Natural killer cell (primary cell): ENCODE data around the gene MPRIP. TPM values are rescaled to one million over a fixed set of nuclear protein-coding genes. Genes with fewer than 3 reads are reported as not detected.

ENCODE experiments used
- ATAC-seq, 3 donors: fragments of 150-1000 bp in 2 of 3; fragments of 200-7000 bp in 1 of 3; cut with Tn5 transposase; 1 replicate in 1 of 3; 2 replicates in 2 of 3; pipeline ENCODE4 v1.10.0; 2021; ENCODE audit warnings: mild to moderate bottlenecking in 2 of 3, moderate library complexity in 2 of 3
- DNase-seq, 2 donors: peaks; one replicate each; pipeline versions ENCODE4 v3.0.0 to v3.0.0-alpha.2; 2013 to 2021; ENCODE audit warnings: mixed read lengths in 1 of 2
- H3K27ac ChIP-seq: one replicate; pipeline ENCODE4 v1.5.1; 2013; ENCODE audit warnings: mild to moderate bottlenecking, low read length
- H3K27me3 ChIP-seq: one replicate; pipeline ENCODE4 v1.6.1; 2013; ENCODE audit warnings: low read length; ENCODE audit not compliant: control insufficient read depth, insufficient read depth
- H3K36me3 ChIP-seq: one replicate; pipeline ENCODE4 v1.6.1; 2013; ENCODE audit warnings: low read length; ENCODE audit not compliant: control insufficient read depth, insufficient read depth
- H3K4me1 ChIP-seq: one replicate; pipeline ENCODE4 v1.6.1; 2013; ENCODE audit warnings: low read length; ENCODE audit not compliant: control insufficient read depth, insufficient read depth
- H3K4me3 ChIP-seq: one replicate; pipeline ENCODE4 v1.5.1; 2013; ENCODE audit warnings: low read length
- H3K9me3 ChIP-seq: one replicate; pipeline ENCODE4 v1.6.1; 2013; ENCODE audit warnings: low read length; ENCODE audit not compliant: control insufficient read depth, insufficient read depth
- H3K27ac Mint-ChIP-seq, 2 donors: one replicate each; pipeline ENCODE4 v1.8.0; 2022; ENCODE audit warnings: mild to moderate bottlenecking in 2 of 2, mixed read lengths in 2 of 2, moderate library complexity in 1 of 2
- H3K27me3 Mint-ChIP-seq, 2 donors: one replicate each; pipeline ENCODE4 v1.8.0; 2022; ENCODE audit warnings: low read depth in 2 of 2, mixed read lengths in 2 of 2
- H3K36me3 Mint-ChIP-seq: one replicate; pipeline ENCODE4 v1.8.0; 2022; ENCODE audit warnings: mixed read lengths
- H3K4me1 Mint-ChIP-seq, 2 donors: one replicate each; pipeline ENCODE4 v1.8.0; 2022; ENCODE audit warnings: mixed read lengths in 2 of 2
- H3K4me3 Mint-ChIP-seq: one replicate; pipeline ENCODE4 v1.8.0; 2022; ENCODE audit warnings: mild to moderate bottlenecking, moderate library complexity, mixed read lengths
- H3K9me3 Mint-ChIP-seq, 2 donors: one replicate each; pipeline ENCODE4 v1.8.0; 2022; ENCODE audit warnings: mixed read lengths in 2 of 2
- CTCF ChIP-seq: fragments of 200-600 bp; IDR thresholded peaks from one replicate; pipeline ENCODE4 v1.8.0; 2022; ENCODE audit warnings: antibody characterized with exemption
- WGBS: methylation state at CpG from one replicate; pipeline ENCODE4 v1.1.7; 2013; ENCODE audit warnings: missing lambda C conversion rate; ENCODE audit not compliant: insufficient coverage; 5-methylcytosine and 5-hydroxymethylcytosine counted together
- intact Hi-C: fragments of 100-400 bp; cut with micrococcal nuclease; formaldehyde crosslinking; loops from one replicate; pipeline ENCODE4 v1.14.2; 2022
- total RNA-seq, 4 donors: library from RNA; stranded (reverse); fragments of 120-200 nt in 1 of 4; gene quantifications; one replicate each; pipeline versions ENCODE4 v1.2.3 to v1.2.4, GENCODE V29; 2013 to 2022

MPRIP gene
- total RNA-seq, 3 donors from 2014 or later (not counting 1 experiment from before 2014, with no cell fraction given), result 225 to 272 (median 229) TPM

- no peaks in the 10 kb centered on the region for H3K36me3 Mint-ChIP-seq
- Histone ChIP-seq H3K27ac (no peak overlapping the region), H3K4me1 (peaks cover 21% of the 10 kb centered on the region), H3K9me3 (no peaks in the 10 kb centered on the region), H3K4me3 (no peak overlapping the region), H3K36me3 (peaks cover 10% of the 10 kb centered on the region), H3K27me3 (no peaks in the 10 kb centered on the region)
- no peaks in the 10 kb centered on the region for H3K9me3 Mint-ChIP-seq
- DNase-seq (no peak), ATAC-seq (no peak)
- WGBS, result 92% methylated on average over 5 of the region's 6 CpGs
- TF ChIP-seq CTCF, result no peak
- intact Hi-C loops, result no loop called here
- no peak overlapping the region for H3K4me3 Mint-ChIP-seq
- no peak overlapping the region for H3K27ac Mint-ChIP-seq
- peaks cover 34 to 38% of the 10 kb centered on the region in 2 donors for H3K4me1 Mint-ChIP-seq
- no peaks in the 10 kb centered on the region for H3K27me3 Mint-ChIP-seq
Observed at GRCh38 chr17:17084941-17085340, 42.7 kb downstream of the MPRIP start.

- H3K36me3 ChIP-seq, result peaks cover 15% of the 10 kb centered on the region
- H3K4me3 ChIP-seq, result no peak overlapping the region
- H3K27ac Mint-ChIP-seq, result no peak overlapping the region
- H3K9me3 ChIP-seq, result no peaks in the 10 kb centered on the region
- no peaks in the 10 kb centered on the region for H3K27me3 Mint-ChIP-seq
- no peak overlapping the region for H3K27ac ChIP-seq
- peaks cover 31 to 32% of the 10 kb centered on the region in 2 donors for H3K4me1 Mint-ChIP-seq
- WGBS, result 96% methylated on average over 6 of the region's 6 CpGs
- intact Hi-C loops, result no loop called here
- DNase-seq, result no peak
- peaks cover 24% of the 10 kb centered on the region for H3K4me1 ChIP-seq
- H3K9me3 Mint-ChIP-seq, result no peaks in the 10 kb centered on the region
- no peak for TF ChIP-seq CTCF
- H3K36me3 Mint-ChIP-seq, result no peaks in the 10 kb centered on the region
- H3K27me3 ChIP-seq, result no peaks in the 10 kb centered on the region
- no peak overlapping the region for H3K4me3 Mint-ChIP-seq
- ATAC-seq, result no peak
Observed at GRCh38 chr17:17086585-17086984, 44.3 kb downstream of the MPRIP start.

GRCh38 chr17:17087424-17088015, 45.3 kb downstream of the MPRIP start:
- H3K27ac Mint-ChIP-seq, result peak overlapping the region; percentile 72 to 82
- no peak overlapping the region for H3K4me3 Mint-ChIP-seq
- H3K4me1 ChIP-seq, result peaks cover 24% of the 10 kb centered on the region
- peaks cover 15% of the 10 kb centered on the region for H3K36me3 ChIP-seq
- ATAC-seq (no peak), DNase-seq (no peak)
- H3K4me3 ChIP-seq, result no peak overlapping the region
- no peaks in the 10 kb centered on the region for H3K36me3 Mint-ChIP-seq
- no peak for TF ChIP-seq CTCF
- intact Hi-C loops, result no loop called here
- no peak overlapping the region for H3K27ac ChIP-seq
- peaks cover 31 to 41% of the 10 kb centered on the region in 2 donors for H3K4me1 Mint-ChIP-seq
- no peaks in the 10 kb centered on the region for H3K27me3 ChIP-seq
- H3K27me3 Mint-ChIP-seq, result no peaks in the 10 kb centered on the region
- no peaks in the 10 kb centered on the region for H3K9me3 Mint-ChIP-seq
- 97% methylated on average over 13 of the region's 13 CpGs for WGBS
- no peaks in the 10 kb centered on the region for H3K9me3 ChIP-seq

GRCh38 chr17:17088086-17088485, 45.8 kb downstream of the MPRIP start:
- Mint-ChIP-seq H3K27me3 (no peaks in the 10 kb centered on the region), H3K27ac (peak overlapping the region; percentile 72 to 82), H3K9me3 (no peaks in the 10 kb centered on the region), H3K36me3 (no peaks in the 10 kb centered on the region), H3K4me1 (peaks cover 32 to 41% of the 10 kb centered on the region in 2 donors), H3K4me3 (no peak overlapping the region)
- Histone ChIP-seq H3K4me1 (peaks cover 24% of the 10 kb centered on the region), H3K36me3 (peaks cover 11% of the 10 kb centered on the region), H3K4me3 (no peak overlapping the region), H3K9me3 (no peaks in the 10 kb centered on the region), H3K27ac (no peak overlapping the region), H3K27me3 (no peaks in the 10 kb centered on the region)
- DNase-seq (no peak), ATAC-seq (no peak)
- intact Hi-C loops, result no loop called here
- no peak for TF ChIP-seq CTCF
- 88% methylated on average over 10 of the region's 10 CpGs for WGBS
